Peyer's patch (tissue), 4 donors: ENCODE results near the gene ZNG1E.
"Not testable (repeated sequence)": the region's sequence is repeated elsewhere in the genome, so short reads cannot be mapped to it uniquely, and the experiment has no call there.

Source experiments
- CTCF ChIP-seq, 6 experiments: fragments of 450-650 bp in 4 of 6; fragments of 200-600 bp in 2 of 6; sonication (generic) in 1 of 6; IDR thresholded peaks; one replicate each; pipeline ENCODE4 v1.5.1; 2017 to 2019; ENCODE audit warnings: antibody characterized with exemption in 6 of 6, mild to moderate bottlenecking in 3 of 6, moderate library complexity in 1 of 6
- POLR2A ChIP-seq, 2 donors: fragments of 450-650 bp; IDR thresholded peaks; one replicate each; pipeline ENCODE4 v1.5.1; 2017; ENCODE audit warnings: antibody characterized with exemption in 2 of 2, mild to moderate bottlenecking in 2 of 2, moderate library complexity in 2 of 2

- not testable (repeated sequence) for TF ChIP-seq CTCF, POLR2A (IDR thresholded peaks at IDR 0.05)
Measured at GRCh38 chr9:65675589-65676021, at the start of gene ZNG1E.
